Activated CD4-positive, alpha-beta T cell treated with anti-CD3 and anti-CD28 coated beads, Interleukin-2, amount 50 U/mL, for 4 hours (primary cell): ENCODE results near the gene MYT1.
"Not testable (repeated sequence)": the region's sequence is repeated elsewhere in the genome, so short reads cannot be mapped to it uniquely, and the experiment has no call there.

Experiments
- DNase-seq, 2 experiments: peaks; one replicate each; pipeline ENCODE4 v3.0.0-alpha.2; 2020

Gene MYT1

GRCh38 chr20:64164123-64164836, at the start of gene MYT1:
Gene MYT1 (plus strand): TSS chr20:64164452. CDS start chr20:64198862, 34,410 bp downstream.
- DNase-seq: no peak

- DNase-seq: no peak
Measured at GRCh38 chr20:64115171-64115911, 48.9 kb upstream of the MYT1 start.

- DNase-seq: no peak
Measured at GRCh38 chr20:64116016-64116415, 48.2 kb upstream of the MYT1 start.

- no peak for DNase-seq
Measured at GRCh38 chr20:64116541-64117431, 47.5 kb upstream of the MYT1 start.

GRCh38 chr20:64117432-64117777, 46.8 kb upstream of the MYT1 start:
- not testable (repeated sequence) for DNase-seq

- DNase-seq: no peak
Measured at GRCh38 chr20:64119301-64119680, 45.0 kb upstream of the MYT1 start.

- no peak for DNase-seq
Measured at GRCh38 chr20:64119681-64120341, 44.4 kb upstream of the MYT1 start.

GRCh38 chr20:64121586-64121985, 42.7 kb upstream of the MYT1 start:
- DNase-seq: no peak

GRCh38 chr20:64122927-64123326, 41.3 kb upstream of the MYT1 start:
- DNase-seq: not testable (repeated sequence)

- DNase-seq: not testable (repeated sequence)
Measured at GRCh38 chr20:64123517-64123916, 40.7 kb upstream of the MYT1 start.

- no peak for DNase-seq
Measured at GRCh38 chr20:64129146-64129782, 35.0 kb upstream of the MYT1 start.

GRCh38 chr20:64130271-64130670, 34.0 kb upstream of the MYT1 start:
- DNase-seq: no peak

GRCh38 chr20:64130876-64131275, 33.4 kb upstream of the MYT1 start:
- no peak for DNase-seq

- no peak for DNase-seq
Measured at GRCh38 chr20:64131406-64131805, 32.8 kb upstream of the MYT1 start.

GRCh38 chr20:64133951-64134407, 30.3 kb upstream of the MYT1 start:
- DNase-seq: no peak

GRCh38 chr20:64134744-64135143, 29.5 kb upstream of the MYT1 start:
- not testable (repeated sequence) for DNase-seq

- no peak for DNase-seq
Measured at GRCh38 chr20:64136004-64136710, 28.1 kb upstream of the MYT1 start.

- DNase-seq: no peak
Measured at GRCh38 chr20:64137598-64138031, 26.6 kb upstream of the MYT1 start.

GRCh38 chr20:64138276-64138815, 25.9 kb upstream of the MYT1 start:
- DNase-seq: no peak

GRCh38 chr20:64139199-64140060, 24.8 kb upstream of the MYT1 start:
- DNase-seq: no peak
